Epithelial cell of proximal tubule (primary cell): ENCODE measurements around the gene KLRC4. TPM values are rescaled to one million over a fixed set of nuclear protein-coding genes. Genes with fewer than 3 reads are reported as not detected.
"Not testable (repeated sequence)": the region's sequence is repeated elsewhere in the genome, so short reads cannot be mapped to it uniquely, and the experiment has no call there.

Source experiments
- DNase-seq: peaks from one replicate; pipeline ENCODE4 v3.0.0-alpha.2; 2011; ENCODE audit warnings: low read depth
- H3K4me3 ChIP-seq: 2 replicates; pipeline ENCODE4 v1.5.1; 2011; ENCODE audit warnings: low read depth, mild to moderate bottlenecking, low read length
- CTCF ChIP-seq: conservative IDR thresholded peaks from 2 replicates; pipeline ENCODE4 v1.5.1; 2012; ENCODE audit warnings: low read depth, mild to moderate bottlenecking, low read length
- total RNA-seq: library from RNA; depleted of rRNA; stranded (reverse); fragments of >200 nt; gene quantifications from 2 replicates; pipeline ENCODE4 v1.2.3, GENCODE V29; 2015

Gene KLRC4
- total RNA-seq, 1 donor from 2014 or later, result not detected

- no peak for TF ChIP-seq CTCF
- no peak for DNase-seq
- no peak overlapping the region for H3K4me3 ChIP-seq
Observed at GRCh38 chr12:10400829-10401228, 8.7 kb downstream of the KLRC4 start.

GRCh38 chr12:10398168-10398567 lies 11.4 kb downstream of the KLRC4 start:
- no peak for DNase-seq
- no peak overlapping the region for H3K4me3 ChIP-seq
- TF ChIP-seq CTCF, result no peak

GRCh38 chr12:10397296-10397695 lies 12.3 kb downstream of the KLRC4 start:
- H3K4me3 ChIP-seq, result no peak overlapping the region
- no peak for TF ChIP-seq CTCF
- DNase-seq, result no peak

GRCh38 chr12:10396176-10396575 lies 13.4 kb downstream of the KLRC4 start:
- DNase-seq, H3K4me3 ChIP-seq: not testable (repeated sequence)

- DNase-seq, result peak; percentile 6
- H3K4me3 ChIP-seq, result no peak overlapping the region
- no peak for TF ChIP-seq CTCF
Observed at GRCh38 chr12:10395390-10395998, 14.1 kb downstream of the KLRC4 start.

- H3K4me3 ChIP-seq, DNase-seq: not testable (repeated sequence)
Observed at GRCh38 chr12:10394531-10395152, 14.9 kb downstream of the KLRC4 start.

- no peak for TF ChIP-seq CTCF
- DNase-seq, result no peak
- no peak overlapping the region for H3K4me3 ChIP-seq
Observed at GRCh38 chr12:10393291-10393690, 16.3 kb downstream of the KLRC4 start.

GRCh38 chr12:10392394-10392930 lies 17.1 kb downstream of the KLRC4 start:
- H3K4me3 ChIP-seq, result no peak overlapping the region
- DNase-seq, result no peak
- no peak for TF ChIP-seq CTCF

- not testable (repeated sequence) for DNase-seq, H3K4me3 ChIP-seq
Observed at GRCh38 chr12:10390991-10391390, 18.6 kb downstream of the KLRC4 start.
